Mesothelial cell of epicardium (in vitro differentiated cells): ENCODE data around the gene ATP6V1B1. TPM values are rescaled to one million over a fixed set of nuclear protein-coding genes. Genes with fewer than 3 reads are reported as not detected.

Experiments used
- total RNA-seq: library from RNA; stranded (reverse); gene quantifications from 3 replicates; pipeline ENCODE4 v1.2.1, GENCODE V29; 2021

Gene ATP6V1B1
- total RNA-seq, 1 donor from 2014 or later, result not detected

Other genes with a start within 250 kb of the ATP6V1B1 start
- gene ADD2, start 167.7 kb upstream of the ATP6V1B1 start, total RNA-seq, result 1.3 to 2.0 TPM (median 1.3 TPM) in 3 replicates
- not detected in 3 replicates for gene FIGLA, start 145.3 kb upstream of the ATP6V1B1 start, total RNA-seq
- gene CLEC4F, start 115.3 kb upstream of the ATP6V1B1 start, total RNA-seq, result not detected in 3 replicates
- gene CD207, start 100.1 kb upstream of the ATP6V1B1 start, total RNA-seq, result not detected in 3 replicates
- 0.22 to 0.34 TPM (median 0.27 TPM) in 3 replicates for gene VAX2, start 35.3 kb upstream of the ATP6V1B1 start, total RNA-seq
- 3.6 to 4.9 TPM (median 4.0 TPM) in 3 replicates for gene ANKRD53, start 42.7 kb downstream of the ATP6V1B1 start, total RNA-seq
- gene TEX261, start 59.0 kb downstream of the ATP6V1B1 start, total RNA-seq, result 33.0 to 34.1 TPM (median 33.8 TPM) in 3 replicates
- 90.5 to 98.4 TPM (median 96.2 TPM) in 3 replicates for gene NAGK, start 132.7 kb downstream of the ATP6V1B1 start, total RNA-seq
- gene MCEE, start 194.3 kb downstream of the ATP6V1B1 start, total RNA-seq, result 17.0 to 17.8 TPM (median 17.4 TPM) in 3 replicates
- 34.3 to 36.5 TPM (median 35.1 TPM) in 3 replicates for gene MPHOSPH10, start 194.7 kb downstream of the ATP6V1B1 start, total RNA-seq